ENCODE results near the gene SH3RF2.

- TF ChIP-seq CTCF (IDR thresholded peaks at IDR 0.05) (no peak), EZH2 (IDR thresholded peaks at IDR 0.05; ENCODE audit: borderline replicate concordance, insufficient read depth, low read depth, low read length, poor library complexity, severe bottlenecking) (no peak)
These were observed 173.0 kb downstream of the SH3RF2 start for GRCh38 chr5:146109379-146109778.

Data from B cell (primary cell).